Left lobe of liver (tissue), 2 donors: ENCODE results near the gene NIFK. TPM values are rescaled to one million over a fixed set of nuclear protein-coding genes. Genes with fewer than 3 reads are reported as not detected.

Experiments used
- ATAC-seq: fragments of 200-7000 bp; cut with Tn5 transposase; one replicate; pipeline ENCODE4 v1.9.1; 2020; ENCODE audit warnings: mild to moderate bottlenecking, moderate library complexity
- DNase-seq: peaks from one replicate; pipeline ENCODE4 v3.0.0-alpha.2; 2020; ENCODE audit warnings: low spot score
- total RNA-seq: library from RNA; stranded (reverse); gene quantifications from one replicate; pipeline ENCODE4 v1.2.1, GENCODE V29; 2021
- donor health status: DM: no; HTN: no; CAD: no; lungs with moderate emphysema.
- donor health status: DM: no; HTN: yes; CAD: no.

The NIFK gene
- 13.2 TPM for total RNA-seq

DNA sequence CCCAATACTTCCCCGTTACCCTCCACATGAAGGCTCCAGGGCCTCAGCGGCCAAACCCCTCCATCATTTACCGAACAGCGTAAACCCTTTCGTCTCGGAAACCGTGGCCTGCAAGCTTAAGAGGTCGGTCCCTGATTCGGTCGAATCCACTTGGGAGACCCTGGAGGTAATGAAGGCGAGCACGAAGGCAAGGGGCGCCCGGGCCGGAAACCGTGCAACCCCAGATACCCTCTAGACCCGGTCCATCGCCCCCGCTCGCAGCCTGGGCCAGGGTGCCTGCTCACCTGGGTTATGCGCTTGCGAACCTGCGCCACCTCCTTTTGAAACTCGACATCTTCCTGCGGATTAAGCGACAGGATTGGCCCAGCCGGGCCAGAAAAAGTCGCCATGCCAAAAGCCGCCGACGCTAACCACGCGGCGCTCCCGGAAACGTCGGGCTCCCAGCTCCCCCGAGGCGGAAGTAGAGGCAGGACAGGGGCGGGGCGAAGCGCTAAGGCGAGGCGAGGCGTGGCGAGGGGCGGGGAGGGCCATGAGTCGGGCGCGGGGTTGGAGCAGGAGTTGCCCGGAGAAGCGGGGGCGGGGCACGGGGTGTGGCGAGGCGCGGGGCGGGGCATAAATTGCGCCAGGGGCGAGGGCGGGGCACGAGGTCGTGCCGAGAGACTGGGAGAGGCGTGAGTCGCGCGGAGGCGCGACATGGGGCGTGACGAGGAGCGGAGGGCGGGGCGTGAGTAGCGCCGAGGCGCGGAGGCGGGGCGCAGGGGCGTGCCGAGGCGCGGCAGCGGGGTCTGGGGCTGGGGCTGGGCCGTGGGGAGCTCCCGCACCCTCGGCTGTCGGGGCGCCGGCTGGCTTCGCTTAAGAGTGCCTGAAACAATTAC lies at the start of gene NIFK:
Gene NIFK (minus strand): TSS at position 414 of the 875 bp plus-strand sequence. CDS start 25 bp downstream, at position 389.
- ATAC-seq: peak; percentile 97

DNA sequence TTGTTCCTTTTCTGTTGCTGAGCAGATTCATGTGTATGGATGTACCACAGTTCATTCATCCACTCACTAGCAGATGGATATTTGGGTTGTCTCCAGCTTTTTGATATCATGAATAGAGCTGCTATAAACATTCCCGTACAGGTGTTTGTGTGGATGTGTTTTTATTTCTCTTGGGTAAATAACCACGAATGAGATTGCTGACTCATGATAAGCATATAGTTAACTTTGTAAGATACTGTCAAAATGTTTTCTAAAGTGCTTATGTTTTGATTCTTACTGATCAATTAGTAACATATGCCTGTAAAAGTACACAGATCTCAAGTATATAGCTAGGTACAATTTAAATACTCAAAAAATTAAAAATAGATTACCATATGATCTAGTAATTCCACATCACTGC lies 46.5 kb upstream of the NIFK start:
- no peak for DNase-seq
- no peak for ATAC-seq

More for the DNA sequence above, at the start of gene NIFK:
- peak; percentile 99 for DNase-seq

GRCh38 chr2:121778741-121779487 lies 42.2 kb upstream of the NIFK start:
- no peak for ATAC-seq
- DNase-seq: no peak

- DNase-seq (no peak), ATAC-seq (no peak)
Observed at GRCh38 chr2:121777699-121778058, 41.0 kb upstream of the NIFK start.

DNA sequence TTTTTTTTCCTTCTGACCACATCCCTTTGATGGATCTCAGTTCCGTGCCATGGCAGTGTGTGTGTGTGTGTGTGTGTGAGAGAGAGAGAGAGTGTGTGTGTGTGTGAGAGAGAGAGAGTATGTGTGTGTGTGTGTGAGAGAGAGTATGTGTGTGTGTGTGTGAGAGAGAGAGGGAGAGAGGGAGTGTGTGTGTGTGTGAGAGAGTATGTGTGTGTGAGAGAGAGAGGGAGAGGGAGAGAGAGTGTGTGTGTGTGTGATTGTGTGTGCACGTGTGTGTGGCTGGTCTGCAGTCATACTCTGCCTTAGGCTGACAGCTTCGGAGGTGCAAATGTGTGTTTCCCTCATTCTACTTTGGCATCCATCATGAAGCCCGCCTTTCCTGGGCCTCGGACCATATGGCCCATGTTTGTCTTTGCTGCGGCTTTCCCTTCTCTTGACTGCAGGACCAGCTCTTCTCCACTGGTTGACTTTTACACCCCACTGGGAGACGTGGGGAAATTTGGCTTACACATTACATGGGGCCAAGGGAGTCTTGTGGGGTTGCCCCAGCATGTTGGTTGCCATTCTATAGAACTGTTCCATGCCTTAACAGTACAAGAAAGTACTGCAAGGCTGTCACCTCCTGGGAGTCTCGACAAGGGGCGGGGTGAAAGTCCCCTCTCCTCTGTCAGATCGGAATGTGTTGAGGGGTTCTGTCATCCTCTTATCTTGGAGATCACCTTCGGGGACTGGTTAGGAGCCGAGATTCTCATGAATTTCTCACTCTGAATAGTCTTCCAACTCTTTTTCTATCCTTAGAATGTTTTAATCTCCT lies 40.4 kb upstream of the NIFK start:
- ATAC-seq: no peak
- no peak for DNase-seq

GRCh38 chr2:121776361-121776760 lies 39.7 kb upstream of the NIFK start:
- ATAC-seq: no peak

GRCh38 chr2:121774235-121774634 lies 37.6 kb upstream of the NIFK start:
- DNase-seq (no peak), ATAC-seq (no peak)

More at GRCh38 chr2:121776361-121776760, 39.7 kb upstream of the NIFK start:
- DNase-seq: no peak

- ATAC-seq: peak; percentile 42
- DNase-seq: no peak
Observed at GRCh38 chr2:121771976-121772742, 35.5 kb upstream of the NIFK start.

DNA sequence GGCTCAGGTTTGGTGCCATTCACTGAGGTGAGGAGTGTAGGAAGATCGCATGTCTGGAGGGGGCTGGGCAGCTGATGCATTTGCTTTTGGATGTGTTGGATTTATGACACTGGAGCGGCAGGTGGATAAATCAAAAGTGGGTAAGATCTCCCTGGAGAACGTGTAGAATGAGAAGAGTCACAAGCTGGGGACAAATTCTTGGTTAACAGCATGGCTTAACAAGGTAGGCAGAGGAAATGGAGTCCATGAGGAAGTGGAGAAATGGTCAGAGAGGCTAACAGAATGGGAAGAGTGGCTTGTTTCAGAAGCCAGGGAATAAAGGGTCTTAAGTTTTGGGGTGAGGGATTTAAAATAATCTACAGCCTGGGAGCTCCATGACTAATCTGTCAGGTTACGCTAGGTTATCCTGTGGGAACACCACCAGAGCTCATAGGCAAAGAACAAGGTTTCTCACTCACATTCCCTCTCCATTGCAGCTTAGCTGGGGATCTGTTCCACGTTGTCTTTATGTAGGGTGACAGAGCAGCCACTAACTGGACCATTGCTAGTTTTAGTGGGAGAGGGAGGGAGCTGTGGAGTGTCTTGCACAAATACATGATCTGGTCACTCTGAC lies 31.6 kb upstream of the NIFK start:
- no peak for DNase-seq
- no peak for ATAC-seq

GRCh38 chr2:121766624-121767023 lies 29.9 kb upstream of the NIFK start:
- ATAC-seq: no peak
- no peak for DNase-seq

DNA sequence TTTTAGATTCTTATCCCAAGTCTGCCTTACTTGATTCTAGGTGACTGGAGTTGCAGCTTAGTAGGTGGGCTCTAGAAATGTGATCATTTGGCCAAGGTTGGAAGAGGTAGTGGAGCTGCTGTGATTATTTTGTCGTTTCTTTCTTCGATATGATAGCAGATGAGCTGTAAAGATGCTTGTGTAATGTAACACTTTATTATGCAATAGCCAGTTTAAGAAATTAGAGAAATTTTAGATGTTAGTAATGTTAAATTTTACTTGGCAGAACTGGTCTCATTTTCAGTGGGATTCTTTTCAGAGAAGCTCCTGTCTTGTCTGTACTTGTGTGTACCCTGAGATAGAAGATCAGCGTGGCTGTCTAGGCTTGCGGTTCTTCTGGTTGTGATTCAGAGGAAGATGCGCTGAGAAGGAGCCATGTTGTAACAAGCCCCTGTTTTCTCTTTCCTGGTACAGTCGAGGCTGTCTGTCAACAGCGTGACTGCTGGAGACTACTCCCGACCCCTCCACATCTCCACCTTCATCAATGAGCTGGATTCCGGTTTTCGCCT lies 28.1 kb upstream of the NIFK start:
- DNase-seq (no peak), ATAC-seq (no peak)

DNA sequence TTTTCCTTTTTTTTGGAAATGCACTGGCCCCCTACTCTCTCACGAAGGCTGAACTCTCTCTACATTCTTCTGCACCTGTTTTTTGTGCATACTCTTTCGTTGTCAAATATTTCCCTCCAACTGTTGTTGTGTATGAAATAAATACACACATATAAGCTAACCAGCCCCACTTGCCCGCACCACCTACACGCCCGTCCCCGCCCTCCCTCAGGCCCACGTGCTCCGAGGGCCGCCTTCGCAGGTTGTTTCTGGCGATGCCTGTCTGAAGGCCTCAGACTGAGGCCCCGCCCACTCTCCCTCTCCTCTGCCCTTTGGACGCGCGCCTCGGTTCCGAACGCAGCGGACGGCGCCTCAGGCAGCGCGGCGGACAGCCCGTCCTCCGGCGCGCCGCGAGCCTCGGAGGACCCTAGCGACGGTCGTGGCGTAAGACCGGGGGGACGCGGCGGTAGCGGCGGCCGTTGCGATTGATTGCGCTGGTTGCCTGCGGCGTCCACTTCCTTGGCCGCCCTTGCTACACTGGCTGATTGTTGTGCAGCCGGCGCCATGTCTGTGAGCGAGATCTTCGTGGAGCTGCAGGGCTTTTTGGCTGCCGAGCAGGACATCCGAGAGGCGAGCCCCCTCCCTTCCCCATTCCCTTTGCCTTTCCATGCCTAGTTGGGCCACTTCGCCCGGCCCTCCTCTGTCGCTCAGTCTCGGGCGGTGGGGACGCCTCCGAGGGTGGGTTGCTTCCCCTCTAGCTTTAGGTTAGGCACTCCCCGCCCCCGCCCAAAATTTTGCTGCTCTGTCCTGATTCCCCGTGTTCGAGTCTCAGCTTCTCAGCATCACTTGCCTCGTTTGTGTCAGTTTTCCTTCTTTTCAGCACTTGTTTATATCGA lies 18.8 kb upstream of the NIFK start, which contains the start of gene TSN:
Gene TSN (plus strand): TSS at position 415 of the 875 bp plus-strand sequence. CDS start 129 bp downstream, at position 544.
- DNase-seq (peak; percentile 98), ATAC-seq (peak; percentile 100)

GRCh38 chr2:121754851-121755236 lies 18.2 kb upstream of the NIFK start:
- ATAC-seq (no peak), DNase-seq (no peak)

DNA sequence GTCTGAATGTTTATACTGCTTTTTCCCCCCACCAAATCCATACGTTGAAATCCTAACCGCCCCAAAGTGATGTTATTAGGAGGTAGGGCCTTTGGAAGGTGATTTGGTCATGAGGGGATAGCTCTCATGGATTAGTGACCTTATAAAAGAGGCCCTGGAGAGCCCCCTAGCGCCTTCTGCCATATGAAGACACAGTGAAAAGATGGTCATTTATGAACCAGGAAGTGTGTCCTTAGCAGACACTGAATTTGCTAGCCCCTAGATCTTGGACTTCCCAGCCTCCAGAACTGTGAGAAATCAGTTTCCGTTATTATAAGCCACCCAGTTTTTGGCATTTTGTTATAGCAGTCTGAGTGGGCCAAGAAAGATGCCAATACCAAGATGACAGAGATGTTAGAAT lies 11.5 kb upstream of the NIFK start:
- ATAC-seq (peak; percentile 49), DNase-seq (no peak)

- DNase-seq (no peak), ATAC-seq (peak; percentile 47)
Observed at GRCh38 chr2:121746071-121746578, 9.4 kb upstream of the NIFK start.

DNA sequence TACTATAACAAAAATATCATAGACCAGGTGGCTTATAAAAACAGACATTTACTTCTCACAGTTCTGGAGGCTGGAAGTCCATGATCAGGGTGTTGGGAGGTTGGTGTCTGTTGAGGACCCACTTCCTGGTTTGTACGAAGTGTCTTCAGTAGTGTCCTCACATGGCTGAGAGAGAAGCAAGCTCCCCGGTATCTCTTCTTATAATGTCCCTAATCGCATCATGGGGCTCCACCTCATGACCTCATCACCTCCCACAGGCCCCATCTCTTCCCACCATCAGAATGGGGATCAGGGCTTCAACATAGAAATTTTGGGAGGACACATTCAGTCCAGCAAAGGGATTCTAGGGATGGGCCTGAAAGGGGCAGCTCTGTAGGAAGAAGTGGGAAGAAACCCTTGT lies 4.8 kb upstream of the NIFK start:
- DNase-seq: no peak
- no peak for ATAC-seq

GRCh38 chr2:121740973-121741372 lies 4.3 kb upstream of the NIFK start:
- ATAC-seq (no peak), DNase-seq (no peak)

DNA sequence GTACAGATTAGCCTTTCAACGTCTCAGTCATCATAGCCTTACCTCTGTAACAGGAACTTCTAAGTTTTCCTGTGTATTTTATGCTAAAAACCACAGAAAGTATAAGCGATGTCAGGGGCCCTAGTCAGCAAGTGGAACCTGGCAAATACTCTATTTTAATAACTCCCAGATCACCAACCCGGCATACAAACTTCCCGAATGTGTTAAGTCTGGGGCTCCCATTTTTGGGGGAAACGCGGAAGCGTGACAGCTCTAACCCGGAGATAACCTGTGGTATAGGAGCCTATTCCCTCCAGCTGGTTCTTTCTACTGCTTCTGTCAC lies 574 bp downstream of the NIFK start:
- ATAC-seq: no peak
- DNase-seq: no peak
